K562 (cell line): ENCODE data around the gene DCST1. TPM values are rescaled to one million over a fixed set of nuclear protein-coding genes. Genes with fewer than 3 reads are reported as not detected.

Source experiments
- FOXP1 ChIP-seq: sonication (generic); formaldehyde crosslinking; IDR thresholded peaks from 2 replicates; pipeline ENCODE4 v1.8.0; 2022; ENCODE audit warnings: mild to moderate bottlenecking, missing genetic modification reagents
- GTF2F1 ChIP-seq: IDR thresholded peaks from 2 replicates; pipeline ENCODE4 v1.6.1; 2011; ENCODE audit warnings: low read depth, low read length, improper control_type of control experiment
- MAFF ChIP-seq: IDR thresholded peaks from 2 replicates; pipeline ENCODE4 v1.6.1; 2012; ENCODE audit warnings: low read length, improper control_type of control experiment
- MEF2A ChIP-seq: IDR thresholded peaks from 2 replicates; pipeline ENCODE4 v1.6.1; 2011; ENCODE audit warnings: low read depth, mild to moderate bottlenecking, low read length, moderate library complexity; ENCODE audit not compliant: control insufficient read depth
- MEF2D ChIP-seq: conservative IDR thresholded peaks from 2 replicates; pipeline ENCODE4 v1.6.1; 2016; ENCODE audit warnings: low read depth, missing genetic modification characterization, missing compliant biosample characterization
- MYBL2 ChIP-seq, 2 experiments: fragments of 450-650 bp in 1 of 2; sonication (generic) in 1 of 2; formaldehyde crosslinking in 1 of 2; IDR thresholded peaks; 2 replicates each; pipeline versions ENCODE4 v1.6.1 to v1.8.1; 2017 to 2022; ENCODE audit warnings: borderline replicate concordance in 1 of 2, inconsistent platforms in 1 of 2, low read depth in 1 of 2, mild to moderate bottlenecking in 1 of 2, missing genetic modification reagents in 1 of 2, moderate library complexity in 1 of 2
- RB1 ChIP-seq: fragments of 450-650 bp; IDR thresholded peaks from 2 replicates; pipeline ENCODE4 v1.6.1; 2017; ENCODE audit warnings: low read depth, mild to moderate bottlenecking
- SAFB2 ChIP-seq: fragments of 200-400 bp; formaldehyde crosslinking; IDR thresholded peaks from 2 replicates; pipeline ENCODE4 v1.6.1; 2018; ENCODE audit warnings: borderline replicate concordance, low read length, low read depth, moderate library complexity; ENCODE audit not compliant: severe bottlenecking
- SFPQ ChIP-seq: fragments of 200-400 bp; formaldehyde crosslinking; IDR thresholded peaks from 2 replicates; pipeline ENCODE4 v1.6.1; 2017; ENCODE audit warnings: mild to moderate bottlenecking, low read depth, low read length, moderate library complexity
- SIX5 ChIP-seq, 2 experiments: IDR thresholded peaks; 2 replicates each; pipeline ENCODE4 v1.6.1; 2011; ENCODE audit warnings: low read length in 2 of 2, borderline replicate concordance in 1 of 2, low read depth in 1 of 2, mild to moderate bottlenecking in 1 of 2, moderate library complexity in 1 of 2; ENCODE audit not compliant: insufficient read depth in 1 of 2
- SREBF1 ChIP-seq: fragments of 150-350 bp; IDR thresholded peaks from 2 replicates; pipeline ENCODE4 v1.6.1; 2014; ENCODE audit warnings: antibody characterized with exemption, low read depth, low read length, borderline replicate concordance
- TGIF2 ChIP-seq: sonication (generic); formaldehyde crosslinking; IDR thresholded peaks from 2 replicates; pipeline ENCODE4 v1.8.1; 2022; ENCODE audit warnings: mild to moderate bottlenecking, missing genetic modification reagents, moderate library complexity
- ZNF121 ChIP-seq: sonication (generic); formaldehyde crosslinking; conservative IDR thresholded peaks from 2 replicates; pipeline ENCODE4 v1.8.0; 2022; ENCODE audit warnings: missing genetic modification reagents
- ZNF174 ChIP-seq: fragments of 250-450 bp; sonication (Bioruptor Pico); IDR thresholded peaks from 2 replicates; pipeline ENCODE4 v1.4.0; 2020; ENCODE audit warnings: mild to moderate bottlenecking
- ZNF644 ChIP-seq: fragments of 200-800 bp; sonication (Bioruptor generic); IDR thresholded peaks from 2 replicates; pipeline ENCODE4 v1.6.1; 2016; ENCODE audit warnings: low read depth, missing genetic modification characterization, missing compliant biosample characterization
- polyA plus RNA-seq, 8 experiments: library from polyadenylated mRNA; depleted of rRNA in 4 of 8; stranded (reverse) in 5 of 8; unstranded in 3 of 8; fragments of >200 nt; fragmentation: Nextera tagmentation in 2 of 8; fragmentation: Illumina TruSeq in 1 of 8; extraction: Ambion mirVana in 2 of 8; extraction: Trizol in 1 of 8; gene quantifications; 2 replicates each; pipeline versions ENCODE4 v1.2.1 to v1.2.3, GENCODE V29; 2011 to 2014; ENCODE audit warnings: inconsistent platforms in 1 of 8, missing spikeins in 1 of 8
- total RNA-seq, 7 experiments: library from RNA; depleted of rRNA in 6 of 7; stranded (reverse); fragments of >200 nt in 6 of 7; fragmentation: Illumina TruSeq in 2 of 7; extraction: Trizol in 2 of 7; gene quantifications; 2 replicates each; pipeline versions ENCODE4 v1.2.1 to v1.2.3, GENCODE V29; 2011 to 2021; ENCODE audit warnings: low replicate concordance in 1 of 7
- TF ChIP-seq, protein P1 (sequence below), 2 experiments: IDR thresholded peaks in 1 of 2; conservative IDR thresholded peaks in 1 of 2; 2 replicates each; pipeline ENCODE4 v1.6.1; 2016; ENCODE audit warnings: low read depth in 2 of 2, mild to moderate bottlenecking in 1 of 2, missing compliant biosample characterization in 1 of 2, missing genetic modification characterization in 1 of 2, moderate library complexity in 1 of 2
- TF ChIP-seq, protein P2 (sequence below), 2 experiments: fragments of 150-350 bp in 1 of 2; IDR thresholded peaks; 2 replicates each; pipeline ENCODE4 v1.6.1; 2012 to 2016; ENCODE audit warnings: low read depth in 2 of 2, low read length in 2 of 2, mild to moderate bottlenecking in 1 of 2, moderate library complexity in 1 of 2

The DCST1 gene
- total and polyA plus RNA-seq, 9 of the 15 experiments (the other 6 are each of a cell fraction or from before 2014, with no cell fraction given): not detected

DNA sequence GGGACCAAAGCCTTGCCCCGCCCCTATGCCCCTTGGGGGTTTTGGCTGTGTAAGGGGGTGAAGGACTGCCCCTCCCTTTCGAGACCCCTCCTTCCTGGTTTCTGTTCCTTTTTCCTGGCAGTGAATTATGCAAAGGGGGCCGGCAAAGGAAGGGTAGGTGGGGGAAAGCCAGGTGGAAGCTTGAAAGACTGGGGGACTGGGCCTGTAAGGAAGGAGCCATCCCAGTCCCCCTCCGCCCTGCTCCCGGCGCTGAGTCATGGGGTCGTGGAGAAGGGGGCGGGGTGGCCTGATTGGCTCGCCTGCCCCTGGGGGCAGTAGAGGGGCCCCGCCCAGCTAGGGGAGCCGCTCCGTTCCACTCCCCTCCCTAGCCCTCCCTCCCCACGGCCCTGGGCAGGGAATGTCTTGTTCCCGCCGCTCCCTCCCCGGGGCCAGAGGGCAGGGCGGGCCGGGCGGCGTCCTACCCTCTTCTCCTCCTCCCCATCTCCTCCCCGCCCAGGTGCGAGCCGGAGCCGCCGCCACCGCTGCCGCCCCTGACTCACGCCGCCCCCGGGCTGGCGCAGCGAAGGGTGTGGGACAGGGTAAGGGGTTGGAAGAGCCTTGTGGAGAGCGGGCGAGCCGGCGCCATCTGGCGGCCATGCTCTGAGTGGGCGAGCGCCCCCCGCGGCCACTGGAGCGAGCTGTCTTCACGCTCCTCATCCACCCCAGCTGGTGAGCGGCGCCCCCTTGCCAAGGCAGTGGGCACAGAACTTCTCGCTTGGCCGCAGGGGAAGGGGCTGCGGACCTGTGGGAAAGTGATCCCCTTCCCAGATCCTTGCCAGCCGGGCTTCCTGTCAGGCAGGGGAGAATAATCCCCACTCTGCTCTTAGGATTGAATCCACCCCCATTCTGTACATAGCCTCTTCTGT is 16.3 kb upstream of the DCST1 start (continued):
- TF ChIP-seq, protein P1, sequence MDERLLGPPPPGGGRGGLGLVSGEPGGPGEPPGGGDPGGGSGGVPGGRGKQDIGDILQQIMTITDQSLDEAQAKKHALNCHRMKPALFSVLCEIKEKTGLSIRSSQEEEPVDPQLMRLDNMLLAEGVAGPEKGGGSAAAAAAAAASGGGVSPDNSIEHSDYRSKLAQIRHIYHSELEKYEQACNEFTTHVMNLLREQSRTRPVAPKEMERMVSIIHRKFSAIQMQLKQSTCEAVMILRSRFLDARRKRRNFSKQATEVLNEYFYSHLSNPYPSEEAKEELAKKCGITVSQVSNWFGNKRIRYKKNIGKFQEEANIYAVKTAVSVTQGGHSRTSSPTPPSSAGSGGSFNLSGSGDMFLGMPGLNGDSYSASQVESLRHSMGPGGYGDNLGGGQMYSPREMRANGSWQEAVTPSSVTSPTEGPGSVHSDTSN (CRISPR knock-in tag; IDR thresholded peaks at IDR 0.05; ENCODE audit: low read depth): no peak
- TF ChIP-seq, protein P1 (tag; conservative IDR thresholded peaks at IDR 0.05; ENCODE audit: low read depth): no peak
- TF ChIP-seq GTF2F1: no peak
- no peak for TF ChIP-seq MAFF
- TF ChIP-seq SIX5 (IDR thresholded peaks at IDR 0.05; ENCODE audit: borderline replicate concordance in 1 of 2, insufficient read depth in 1 of 2, low read depth in 1 of 2, low read length in 2 of 2): no peak
- TF ChIP-seq ZNF121 (CRISPR knock-in tag): no peak
- no peak for TF ChIP-seq SAFB2
- no peak for TF ChIP-seq TGIF2 (CRISPR knock-in tag)
- no peak for TF ChIP-seq SFPQ
- TF ChIP-seq RB1: peak; percentile 96
- no peak for TF ChIP-seq MEF2D (tag)
- TF ChIP-seq MEF2A: no peak
- TF ChIP-seq, protein P2, sequence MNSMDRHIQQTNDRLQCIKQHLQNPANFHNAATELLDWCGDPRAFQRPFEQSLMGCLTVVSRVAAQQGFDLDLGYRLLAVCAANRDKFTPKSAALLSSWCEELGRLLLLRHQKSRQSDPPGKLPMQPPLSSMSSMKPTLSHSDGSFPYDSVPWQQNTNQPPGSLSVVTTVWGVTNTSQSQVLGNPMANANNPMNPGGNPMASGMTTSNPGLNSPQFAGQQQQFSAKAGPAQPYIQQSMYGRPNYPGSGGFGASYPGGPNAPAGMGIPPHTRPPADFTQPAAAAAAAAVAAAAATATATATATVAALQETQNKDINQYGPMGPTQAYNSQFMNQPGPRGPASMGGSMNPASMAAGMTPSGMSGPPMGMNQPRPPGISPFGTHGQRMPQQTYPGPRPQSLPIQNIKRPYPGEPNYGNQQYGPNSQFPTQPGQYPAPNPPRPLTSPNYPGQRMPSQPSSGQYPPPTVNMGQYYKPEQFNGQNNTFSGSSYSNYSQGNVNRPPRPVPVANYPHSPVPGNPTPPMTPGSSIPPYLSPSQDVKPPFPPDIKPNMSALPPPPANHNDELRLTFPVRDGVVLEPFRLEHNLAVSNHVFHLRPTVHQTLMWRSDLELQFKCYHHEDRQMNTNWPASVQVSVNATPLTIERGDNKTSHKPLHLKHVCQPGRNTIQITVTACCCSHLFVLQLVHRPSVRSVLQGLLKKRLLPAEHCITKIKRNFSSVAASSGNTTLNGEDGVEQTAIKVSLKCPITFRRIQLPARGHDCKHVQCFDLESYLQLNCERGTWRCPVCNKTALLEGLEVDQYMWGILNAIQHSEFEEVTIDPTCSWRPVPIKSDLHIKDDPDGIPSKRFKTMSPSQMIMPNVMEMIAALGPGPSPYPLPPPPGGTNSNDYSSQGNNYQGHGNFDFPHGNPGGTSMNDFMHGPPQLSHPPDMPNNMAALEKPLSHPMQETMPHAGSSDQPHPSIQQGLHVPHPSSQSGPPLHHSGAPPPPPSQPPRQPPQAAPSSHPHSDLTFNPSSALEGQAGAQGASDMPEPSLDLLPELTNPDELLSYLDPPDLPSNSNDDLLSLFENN (IDR thresholded peaks at IDR 0.05; ENCODE audit: low read depth in 2 of 2, low read length in 2 of 2): 0 out of 4 replicates have a peak, but pooled peaks of 1 of the 2 experiments have one; percentile 20
- peak; percentile 86 for TF ChIP-seq FOXP1 (CRISPR knock-in tag)
- no peak for TF ChIP-seq SREBF1
- TF ChIP-seq MYBL2 (IDR thresholded peaks at IDR 0.05; ENCODE audit: low read depth): no peak
- no peak for TF ChIP-seq MYBL2 (CRISPR knock-in tag; IDR thresholded peaks at IDR 0.05; ENCODE audit: borderline replicate concordance)
- TF ChIP-seq ZNF644: no peak
- no peak for TF ChIP-seq ZNF174 (CRISPR knock-in tag)
